Activated naive CD4-positive, alpha-beta T cell (primary cell): ENCODE results near the gene PTPN14.
"Not testable (repeated sequence)": the region's sequence is repeated elsewhere in the genome, so short reads cannot be mapped to it uniquely, and the experiment has no call there.

Experiments
- DNase-seq, 4 experiments: peaks; one replicate each; lab custom pipeline; 2025; lab: John Stamatoyannopoulos, UW

Gene PTPN14

GRCh38 chr1:214551436-214552173 lies at the start of gene PTPN14:
TSS of gene PTPN14 (minus strand) at chr1:214551602. CDS start at chr1:214464803, 86,799 bp downstream.
- no peak for DNase-seq

GRCh38 chr1:214593158-214593557 lies 41.8 kb upstream of the PTPN14 start:
- no peak for DNase-seq

GRCh38 chr1:214591918-214592317 lies 40.5 kb upstream of the PTPN14 start:
- not testable (repeated sequence) for DNase-seq

- DNase-seq, result no peak
Observed at GRCh38 chr1:214590696-214591095, 39.3 kb upstream of the PTPN14 start.

GRCh38 chr1:214588963-214589597 lies 37.7 kb upstream of the PTPN14 start:
- no peak for DNase-seq

GRCh38 chr1:214587165-214587564 lies 35.8 kb upstream of the PTPN14 start:
- DNase-seq, result no peak

- no peak for DNase-seq
Observed at GRCh38 chr1:214586621-214587020, 35.2 kb upstream of the PTPN14 start.

GRCh38 chr1:214584805-214585766 lies 33.7 kb upstream of the PTPN14 start:
- DNase-seq, result no peak

- DNase-seq, result no peak
Observed at GRCh38 chr1:214583824-214584554, 32.6 kb upstream of the PTPN14 start.

GRCh38 chr1:214583113-214583512 lies 31.7 kb upstream of the PTPN14 start:
- no peak for DNase-seq

- DNase-seq, result no peak
Observed at GRCh38 chr1:214582289-214582891, 31.0 kb upstream of the PTPN14 start.

- no peak for DNase-seq
Observed at GRCh38 chr1:214581785-214582184, 30.4 kb upstream of the PTPN14 start.

GRCh38 chr1:214579183-214579582 lies 27.8 kb upstream of the PTPN14 start:
- no peak for DNase-seq

GRCh38 chr1:214576120-214576519 lies 24.7 kb upstream of the PTPN14 start:
- DNase-seq, result not testable (repeated sequence)

GRCh38 chr1:214574598-214575411 lies 23.4 kb upstream of the PTPN14 start:
- DNase-seq, result no peak

GRCh38 chr1:214573386-214574318 lies 22.2 kb upstream of the PTPN14 start:
- no peak for DNase-seq

GRCh38 chr1:214571281-214571680 lies 19.9 kb upstream of the PTPN14 start:
- DNase-seq, result no peak

- no peak for DNase-seq
Observed at GRCh38 chr1:214570442-214570841, 19.0 kb upstream of the PTPN14 start.

GRCh38 chr1:214569357-214570004 lies 18.1 kb upstream of the PTPN14 start:
- DNase-seq, result no peak
